ENCODE data around the gene RXFP2.

The RXFP2 gene

GRCh38 chr13:31765138-31765785, 25.9 kb downstream of the RXFP2 start:
- TF ChIP-seq ZNF70 (CRISPR knock-in tag; IDR thresholded peaks at IDR 0.05) (no peak), BACH2 (CRISPR knock-in tag; IDR thresholded peaks at IDR 0.05; ENCODE audit: borderline replicate concordance) (no peak), ZC3H10 (CRISPR knock-in tag; IDR thresholded peaks at IDR 0.05) (no peak), ARNTL (CRISPR knock-in tag; IDR thresholded peaks at IDR 0.05; ENCODE audit: borderline replicate concordance, low read depth) (no peak)
- TF ChIP-seq, protein P1, sequence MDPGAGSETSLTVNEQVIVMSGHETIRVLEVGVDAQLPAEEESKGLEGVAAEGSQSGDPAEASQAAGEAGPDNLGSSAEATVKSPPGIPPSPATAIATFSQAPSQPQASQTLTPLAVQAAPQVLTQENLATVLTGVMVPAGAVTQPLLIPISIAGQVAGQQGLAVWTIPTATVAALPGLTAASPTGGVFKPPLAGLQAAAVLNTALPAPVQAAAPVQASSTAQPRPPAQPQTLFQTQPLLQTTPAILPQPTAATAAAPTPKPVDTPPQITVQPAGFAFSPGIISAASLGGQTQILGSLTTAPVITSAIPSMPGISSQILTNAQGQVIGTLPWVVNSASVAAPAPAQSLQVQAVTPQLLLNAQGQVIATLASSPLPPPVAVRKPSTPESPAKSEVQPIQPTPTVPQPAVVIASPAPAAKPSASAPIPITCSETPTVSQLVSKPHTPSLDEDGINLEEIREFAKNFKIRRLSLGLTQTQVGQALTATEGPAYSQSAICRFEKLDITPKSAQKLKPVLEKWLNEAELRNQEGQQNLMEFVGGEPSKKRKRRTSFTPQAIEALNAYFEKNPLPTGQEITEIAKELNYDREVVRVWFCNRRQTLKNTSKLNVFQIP (CRISPR knock-in tag; IDR thresholded peaks at IDR 0.05; ENCODE audit: borderline replicate concordance, low read depth): no peak
- ATAC-seq: peak; percentile 34; the same call in 2 of the 3 replicates

DNA sequence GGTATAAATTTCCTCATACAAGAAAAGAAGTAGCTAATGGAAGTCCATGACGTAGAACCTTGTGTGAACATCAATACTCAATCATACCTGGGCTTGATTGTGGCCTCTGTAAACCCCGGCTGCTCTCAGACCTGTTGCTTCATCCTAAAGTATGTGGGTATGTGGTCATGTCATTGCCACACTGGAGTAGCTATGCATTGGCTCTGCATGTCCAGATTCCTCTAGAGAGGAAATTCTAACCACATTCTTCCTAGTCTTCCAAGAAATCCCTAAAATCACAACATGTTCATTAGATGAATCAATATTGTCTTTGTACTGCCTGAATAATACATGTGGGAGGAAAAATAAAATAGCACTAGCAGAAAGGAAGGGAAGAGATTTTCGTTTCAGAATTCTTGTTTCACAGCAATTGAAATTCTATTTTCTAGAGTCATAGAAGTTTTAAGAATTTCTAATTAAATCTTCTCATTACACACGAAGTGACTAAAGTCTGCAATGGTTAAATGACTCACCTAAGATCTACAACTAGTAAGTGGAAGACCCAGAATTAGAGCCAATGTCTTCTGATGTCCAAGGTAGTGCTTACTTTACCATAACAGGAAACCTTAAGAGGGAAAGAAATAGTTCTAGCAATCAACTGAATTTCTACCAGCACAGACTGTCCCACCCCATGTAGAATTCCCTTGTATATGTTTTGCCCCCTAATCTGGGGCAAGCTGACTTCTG, 28.0 kb downstream of the RXFP2 start:
- TF ChIP-seq GLIS3 (CRISPR knock-in tag; IDR thresholded peaks at IDR 0.05): no peak
- TF ChIP-seq SNAI2 (CRISPR knock-in tag; IDR thresholded peaks at IDR 0.05): no peak
- no peak; the same call in 2 of the 3 replicates for ATAC-seq

DNA sequence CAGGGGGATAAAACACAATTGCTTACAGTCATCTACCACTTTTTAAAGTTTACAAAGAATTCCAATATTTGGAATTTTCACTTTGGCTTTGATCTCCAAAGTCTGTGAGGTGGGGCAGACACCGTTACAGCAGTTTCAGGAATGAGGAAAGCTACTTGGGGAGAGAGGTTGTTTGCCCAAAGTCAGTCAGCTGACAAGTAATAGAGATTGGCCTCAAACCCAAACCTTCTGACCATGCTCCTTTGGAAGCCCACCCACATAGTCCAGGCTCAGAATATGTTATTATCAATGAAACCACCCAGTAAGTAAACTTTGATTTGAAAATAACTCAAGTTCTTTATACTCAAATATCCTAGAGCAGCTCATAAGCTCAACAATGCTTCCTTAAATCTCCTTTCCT, 29.0 kb downstream of the RXFP2 start:
- TF ChIP-seq PPARA (CRISPR knock-in tag; IDR thresholded peaks at IDR 0.05; ENCODE audit: borderline replicate concordance): no peak
- no peak for TF ChIP-seq OSR1 (CRISPR knock-in tag; IDR thresholded peaks at IDR 0.05)
- no peak for TF ChIP-seq ZNF8 (CRISPR knock-in tag; IDR thresholded peaks at IDR 0.05)
- TF ChIP-seq BACH2 (CRISPR knock-in tag; IDR thresholded peaks at IDR 0.05; ENCODE audit: borderline replicate concordance): no peak
- TF ChIP-seq, protein P2, sequence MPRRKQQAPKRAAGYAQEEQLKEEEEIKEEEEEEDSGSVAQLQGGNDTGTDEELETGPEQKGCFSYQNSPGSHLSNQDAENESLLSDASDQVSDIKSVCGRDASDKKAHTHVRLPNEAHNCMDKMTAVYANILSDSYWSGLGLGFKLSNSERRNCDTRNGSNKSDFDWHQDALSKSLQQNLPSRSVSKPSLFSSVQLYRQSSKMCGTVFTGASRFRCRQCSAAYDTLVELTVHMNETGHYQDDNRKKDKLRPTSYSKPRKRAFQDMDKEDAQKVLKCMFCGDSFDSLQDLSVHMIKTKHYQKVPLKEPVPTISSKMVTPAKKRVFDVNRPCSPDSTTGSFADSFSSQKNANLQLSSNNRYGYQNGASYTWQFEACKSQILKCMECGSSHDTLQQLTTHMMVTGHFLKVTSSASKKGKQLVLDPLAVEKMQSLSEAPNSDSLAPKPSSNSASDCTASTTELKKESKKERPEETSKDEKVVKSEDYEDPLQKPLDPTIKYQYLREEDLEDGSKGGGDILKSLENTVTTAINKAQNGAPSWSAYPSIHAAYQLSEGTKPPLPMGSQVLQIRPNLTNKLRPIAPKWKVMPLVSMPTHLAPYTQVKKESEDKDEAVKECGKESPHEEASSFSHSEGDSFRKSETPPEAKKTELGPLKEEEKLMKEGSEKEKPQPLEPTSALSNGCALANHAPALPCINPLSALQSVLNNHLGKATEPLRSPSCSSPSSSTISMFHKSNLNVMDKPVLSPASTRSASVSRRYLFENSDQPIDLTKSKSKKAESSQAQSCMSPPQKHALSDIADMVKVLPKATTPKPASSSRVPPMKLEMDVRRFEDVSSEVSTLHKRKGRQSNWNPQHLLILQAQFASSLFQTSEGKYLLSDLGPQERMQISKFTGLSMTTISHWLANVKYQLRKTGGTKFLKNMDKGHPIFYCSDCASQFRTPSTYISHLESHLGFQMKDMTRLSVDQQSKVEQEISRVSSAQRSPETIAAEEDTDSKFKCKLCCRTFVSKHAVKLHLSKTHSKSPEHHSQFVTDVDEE (CRISPR knock-in tag; IDR thresholded peaks at IDR 0.05): no peak
- TF ChIP-seq RARB (CRISPR knock-in tag; IDR thresholded peaks at IDR 0.05): no peak
- TF ChIP-seq, protein P1 (CRISPR knock-in tag; IDR thresholded peaks at IDR 0.05; ENCODE audit: borderline replicate concordance, low read depth): no peak
- TF ChIP-seq TOX (CRISPR knock-in tag; IDR thresholded peaks at IDR 0.05; ENCODE audit: borderline replicate concordance): no peak
- TF ChIP-seq, protein P3, sequence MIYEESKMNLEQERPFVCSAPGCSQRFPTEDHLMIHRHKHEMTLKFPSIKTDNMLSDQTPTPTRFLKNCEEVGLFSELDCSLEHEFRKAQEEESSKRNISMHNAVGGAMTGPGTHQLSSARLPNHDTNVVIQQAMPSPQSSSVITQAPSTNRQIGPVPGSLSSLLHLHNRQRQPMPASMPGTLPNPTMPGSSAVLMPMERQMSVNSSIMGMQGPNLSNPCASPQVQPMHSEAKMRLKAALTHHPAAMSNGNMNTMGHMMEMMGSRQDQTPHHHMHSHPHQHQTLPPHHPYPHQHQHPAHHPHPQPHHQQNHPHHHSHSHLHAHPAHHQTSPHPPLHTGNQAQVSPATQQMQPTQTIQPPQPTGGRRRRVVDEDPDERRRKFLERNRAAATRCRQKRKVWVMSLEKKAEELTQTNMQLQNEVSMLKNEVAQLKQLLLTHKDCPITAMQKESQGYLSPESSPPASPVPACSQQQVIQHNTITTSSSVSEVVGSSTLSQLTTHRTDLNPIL (CRISPR knock-in tag; IDR thresholded peaks at IDR 0.05; ENCODE audit: low read depth): no peak
- TF ChIP-seq ZC3H10 (CRISPR knock-in tag; IDR thresholded peaks at IDR 0.05): no peak
- no peak for TF ChIP-seq GLIS3 (CRISPR knock-in tag; IDR thresholded peaks at IDR 0.05)
- no peak for TF ChIP-seq SNAI2 (CRISPR knock-in tag; IDR thresholded peaks at IDR 0.05)
- no peak for ATAC-seq

- no peak for ATAC-seq
Measured at GRCh38 chr13:31769575-31769974, 30.2 kb downstream of the RXFP2 start.

More at GRCh38 chr13:31769575-31769974, 30.2 kb downstream of the RXFP2 start:
- TF ChIP-seq ESRRG (CRISPR knock-in tag; IDR thresholded peaks at IDR 0.05) (no peak), SNAI2 (CRISPR knock-in tag; IDR thresholded peaks at IDR 0.05) (no peak), ZNF70 (CRISPR knock-in tag; IDR thresholded peaks at IDR 0.05) (no peak), ZNF8 (CRISPR knock-in tag; IDR thresholded peaks at IDR 0.05) (no peak), GLIS3 (CRISPR knock-in tag; IDR thresholded peaks at IDR 0.05) (no peak), ARNTL (CRISPR knock-in tag; IDR thresholded peaks at IDR 0.05; ENCODE audit: borderline replicate concordance, low read depth) (no peak)
- TF ChIP-seq, protein P1 (CRISPR knock-in tag; IDR thresholded peaks at IDR 0.05; ENCODE audit: borderline replicate concordance, low read depth): no peak
- TF ChIP-seq, protein P2 (CRISPR knock-in tag; IDR thresholded peaks at IDR 0.05): no peak

Measured in SK-N-SH treated with all-trans-retinoic acid at 6 μM for 48 hours (cell line).